H9 (cell line): ENCODE results near the gene YAF2. TPM values are rescaled to one million over a fixed set of nuclear protein-coding genes. Genes with fewer than 3 reads are reported as not detected.

Experiments
- DNase-seq: peaks from one replicate; pipeline ENCODE4 v3.0.0-alpha.2; 2017
- H2AFZ ChIP-seq: one replicate; pipeline ENCODE4 v1.6.1; 2013; ENCODE audit warnings: mild to moderate bottlenecking, low read length, control low read depth, moderate library complexity
- H2AK5ac ChIP-seq: 2 replicates; pipeline ENCODE4 v1.6.1; 2013; ENCODE audit warnings: low read length, control low read depth, mixed read lengths; ENCODE audit not compliant: insufficient read length
- H2BK120ac ChIP-seq: one replicate; pipeline ENCODE4 v1.6.1; 2013; ENCODE audit warnings: low read depth, mild to moderate bottlenecking, low read length, control low read depth, inconsistent platforms; ENCODE audit not compliant: poor library complexity, severe bottlenecking
- H2BK12ac ChIP-seq: 2 replicates; pipeline ENCODE4 v1.6.1; 2013; ENCODE audit warnings: low read length, control low read depth, mixed read lengths, low read depth; ENCODE audit not compliant: insufficient read length
- H2BK15ac ChIP-seq: 2 replicates; pipeline ENCODE4 v1.6.1; 2013; ENCODE audit warnings: low read depth, low read length, control low read depth
- H2BK20ac ChIP-seq: one replicate; pipeline ENCODE4 v1.6.1; 2013; ENCODE audit warnings: low read depth, mild to moderate bottlenecking, low read length, control low read depth, inconsistent platforms; ENCODE audit not compliant: poor library complexity, severe bottlenecking
- H2BK5ac ChIP-seq: 2 replicates; pipeline ENCODE4 v1.6.1; 2013; ENCODE audit warnings: low read length, control low read depth, mixed read lengths; ENCODE audit not compliant: insufficient read length
- H3K14ac ChIP-seq: 2 replicates; pipeline ENCODE4 v1.6.1; 2013; ENCODE audit warnings: low read length, control low read depth; ENCODE audit not compliant: insufficient read depth
- H3K18ac ChIP-seq: 2 replicates; pipeline ENCODE4 v1.6.1; 2013; ENCODE audit warnings: low read depth, mild to moderate bottlenecking, mixed read lengths, low read length, control low read depth; ENCODE audit not compliant: insufficient read length
- H3K23ac ChIP-seq: 2 replicates; pipeline ENCODE4 v1.6.1; 2013; ENCODE audit warnings: low read length, control low read depth, mixed read lengths, low read depth; ENCODE audit not compliant: insufficient read length
- H3K23me2 ChIP-seq: 2 replicates; pipeline ENCODE4 v1.6.1; 2013; ENCODE audit warnings: low read depth, mild to moderate bottlenecking, mixed read lengths, low read length, control low read depth; ENCODE audit not compliant: insufficient read length, poor library complexity, severe bottlenecking
- H3K27ac ChIP-seq: 2 replicates; pipeline ENCODE4 v1.5.1; 2013; ENCODE audit warnings: low read length, control low read depth, mixed read lengths, low read depth; ENCODE audit not compliant: insufficient read length
- H3K27me3 ChIP-seq: 2 replicates; pipeline ENCODE4 v1.6.1; 2013; ENCODE audit warnings: low read length, control low read depth, inconsistent platforms; ENCODE audit not compliant: insufficient read depth
- H3K4ac ChIP-seq: 2 replicates; pipeline ENCODE4 v1.6.1; 2013; ENCODE audit warnings: low read depth, mild to moderate bottlenecking, control low read depth, inconsistent platforms, low read length, moderate library complexity
- H3K4me1 ChIP-seq: 2 replicates; pipeline ENCODE4 v1.6.1; 2013; ENCODE audit warnings: low read length, control low read depth, inconsistent platforms; ENCODE audit not compliant: insufficient read depth
- H3K4me2 ChIP-seq: 2 replicates; pipeline ENCODE4 v1.6.1; 2013; ENCODE audit warnings: low read length, control low read depth, mixed read lengths; ENCODE audit not compliant: insufficient read length, insufficient read depth
- H3K56ac ChIP-seq: 2 replicates; pipeline ENCODE4 v1.6.1; 2013; ENCODE audit warnings: low read depth, mild to moderate bottlenecking, mixed read lengths, low read length, control low read depth; ENCODE audit not compliant: insufficient read length
- H3K79me1 ChIP-seq: 2 replicates; pipeline ENCODE4 v1.6.1; 2013; ENCODE audit warnings: low read depth, mild to moderate bottlenecking, moderate library complexity, low read length, control low read depth, inconsistent platforms; ENCODE audit not compliant: insufficient read depth, poor library complexity, severe bottlenecking
- H3K79me2 ChIP-seq: 2 replicates; pipeline ENCODE4 v1.6.1; 2013; ENCODE audit warnings: low read length, control low read depth, inconsistent platforms; ENCODE audit not compliant: insufficient read depth
- H3K9ac ChIP-seq: 2 replicates; pipeline ENCODE4 v1.6.1; 2013; ENCODE audit warnings: low read length, control low read depth, mixed read lengths; ENCODE audit not compliant: insufficient read length; ENCODE audit errors: extremely low read depth
- H3K9me3 ChIP-seq: one replicate; pipeline ENCODE4 v1.6.1; 2013; ENCODE audit warnings: low read depth, low read length, inconsistent platforms; ENCODE audit not compliant: control insufficient read depth
- H3T11ph ChIP-seq: one replicate; pipeline ENCODE4 v1.6.1; 2013; ENCODE audit warnings: mild to moderate bottlenecking, low read length, control low read depth, inconsistent platforms
- H4K20me1 ChIP-seq: one replicate; pipeline ENCODE4 v1.6.1; 2013; ENCODE audit not compliant: control insufficient read depth, insufficient read length, insufficient read depth
- H4K5ac ChIP-seq: 2 replicates; pipeline ENCODE4 v1.6.1; 2013; ENCODE audit warnings: low read depth, mild to moderate bottlenecking, mixed read lengths, low read length, control low read depth; ENCODE audit not compliant: insufficient read length
- H4K8ac ChIP-seq: replicated peaks from 2 replicates; pipeline ENCODE4 v1.6.1; 2013; ENCODE audit warnings: low read length, control low read depth, mixed read lengths, low read depth; ENCODE audit not compliant: insufficient read length
- H4K91ac ChIP-seq: 2 replicates; pipeline ENCODE4 v1.6.1; 2013; ENCODE audit warnings: low read depth, mild to moderate bottlenecking, moderate library complexity, mixed read lengths, low read length, control low read depth; ENCODE audit not compliant: insufficient read length
- H3K27ac Mint-ChIP-seq, 3 experiments: 2 replicates in 2 of 3; 3 replicates in 1 of 3; pipeline ENCODE4 v1.8.0; 2020 to 2021; ENCODE audit warnings: mixed read lengths in 3 of 3, mild to moderate bottlenecking in 1 of 3, moderate library complexity in 1 of 3
- H3K27me3 Mint-ChIP-seq: 2 replicates; pipeline ENCODE4 v1.8.0; 2021; ENCODE audit warnings: low read depth, mild to moderate bottlenecking, moderate library complexity, mixed read lengths
- H3K36me3 Mint-ChIP-seq, 3 experiments: 2 replicates in 2 of 3; 3 replicates in 1 of 3; pipeline ENCODE4 v1.8.0; 2020 to 2021; ENCODE audit warnings: low read depth in 3 of 3, mixed read lengths in 3 of 3; ENCODE audit not compliant: insufficient read depth in 1 of 3
- H3K4me1 Mint-ChIP-seq, 2 experiments: 2 replicates each; pipeline ENCODE4 v1.8.0; 2020; ENCODE audit warnings: mixed read lengths in 2 of 2
- H3K4me3 Mint-ChIP-seq, 2 experiments: 2 replicates in 1 of 2; 3 replicates in 1 of 2; pipeline ENCODE4 v1.8.0; 2020 to 2021; ENCODE audit warnings: mild to moderate bottlenecking in 2 of 2, mixed read lengths in 2 of 2, moderate library complexity in 1 of 2
- H3K9me3 Mint-ChIP-seq, 2 experiments: 2 replicates in 1 of 2; 3 replicates in 1 of 2; pipeline ENCODE4 v1.8.0; 2020; ENCODE audit warnings: mild to moderate bottlenecking in 2 of 2, mixed read lengths in 2 of 2, moderate library complexity in 1 of 2
- CTCF ChIP-seq: fragments of 200-600 bp; sonication (generic); conservative IDR thresholded peaks from 3 replicates; pipeline ENCODE4 v1.8.0; 2021; ENCODE audit warnings: antibody characterized with exemption, mild to moderate bottlenecking
- WGBS: extraction: QIAGEN DNeasy Blood & Tissue Kit; methylation state at CpG from one replicate; pipeline ENCODE4 v1.1.7; 2013; ENCODE audit warnings: missing lambda C conversion rate, low lambda C conversion rate, mixed read lengths; ENCODE audit not compliant: insufficient read length; ENCODE audit errors: extremely low coverage; 5-methylcytosine and 5-hydroxymethylcytosine counted together
- total RNA-seq: library from RNA; stranded (reverse); gene quantifications from 2 replicates; pipeline ENCODE4 v1.2.1, GENCODE V29; 2021

The YAF2 gene
- total RNA-seq, 1 experiment from 2014 or later: 1.9 TPM

DNA sequence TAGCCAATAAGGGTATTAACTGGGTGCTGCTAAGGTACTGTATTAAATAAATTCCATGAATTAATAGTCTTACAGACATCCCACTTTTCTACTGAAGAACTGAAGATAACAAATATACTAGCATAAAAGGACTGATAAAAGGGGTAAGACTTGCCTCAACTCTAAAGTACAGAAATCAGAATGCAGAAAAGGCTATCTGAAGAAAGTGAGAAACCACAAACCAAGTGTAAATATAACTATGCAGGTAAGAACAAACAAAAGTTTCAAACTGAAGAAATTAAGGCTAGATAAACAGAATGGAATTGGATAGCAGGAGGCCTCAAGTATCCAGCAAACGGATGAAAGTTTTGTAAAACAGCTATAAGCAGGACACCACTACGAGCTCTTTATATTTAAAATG lies 29.5 kb downstream of the YAF2 start:
- Histone ChIP-seq H3K4me1 (no peaks in the 10 kb centered on the region), H3K14ac (no peak overlapping the region), H4K20me1 (no peaks in the 10 kb centered on the region), H3K27me3 (no peaks in the 10 kb centered on the region), H3K4me2 (no peak overlapping the region), H3K79me1 (no peaks in the 10 kb centered on the region), H3K27ac (no peak overlapping the region), H2AFZ (no peak overlapping the region), H2AK5ac (no peak overlapping the region), H4K5ac (no peak overlapping the region), H4K8ac (no peak overlapping the region), H2BK20ac (no peak overlapping the region), H2BK15ac (no peak overlapping the region), H2BK120ac (no peak overlapping the region), H3K23me2 (no peaks in the 10 kb centered on the region), H3K18ac (no peak overlapping the region), H3T11ph (no peak overlapping the region), H3K9ac (no peak overlapping the region), H3K23ac (no peak overlapping the region), H3K79me2 (no peaks in the 10 kb centered on the region), H4K91ac (no peak overlapping the region), H3K9me3 (no peaks in the 10 kb centered on the region), H2BK5ac (no peak overlapping the region), H3K56ac (no peak overlapping the region), H2BK12ac (no peak overlapping the region), H3K4ac (no peak overlapping the region)
- Mint-ChIP-seq H3K27me3 (no peaks in the 10 kb centered on the region), H3K4me3 (no peak overlapping the region), H3K36me3 (no peaks in the 10 kb centered on the region), H3K27ac (no peak overlapping the region), H3K9me3 (no peaks in the 10 kb centered on the region), H3K4me1 (peaks cover 0 to 5% of the 10 kb centered on the region in 2 experiments; a peak in 2 of 4 replicates)
- DNase-seq: no peak
- TF ChIP-seq CTCF: no peak
- no CpG with 5 or more reads among the region's 2 CpGs for WGBS
